Measurements from ENCODE around the gene IGFBP5.

GRCh38 chr2:216663846-216664245 lies 31.5 kb downstream of the IGFBP5 start:
- no peak for TF ChIP-seq EZH2 (IDR thresholded peaks at IDR 0.05; ENCODE audit: insufficient read depth, poor library complexity, severe bottlenecking)
- no peak for TF ChIP-seq EZH2phosphoT487 (IDR thresholded peaks at IDR 0.05; ENCODE audit: insufficient read depth, low read depth)
